ENCODE measurements around the gene EIF6. TPM values are rescaled to one million over a fixed set of nuclear protein-coding genes. Genes with fewer than 3 reads are reported as not detected.

EIF6 gene
- total and polyA plus RNA-seq, 2 experiments from 2014 or later = 149 to 215 TPM

DNA sequence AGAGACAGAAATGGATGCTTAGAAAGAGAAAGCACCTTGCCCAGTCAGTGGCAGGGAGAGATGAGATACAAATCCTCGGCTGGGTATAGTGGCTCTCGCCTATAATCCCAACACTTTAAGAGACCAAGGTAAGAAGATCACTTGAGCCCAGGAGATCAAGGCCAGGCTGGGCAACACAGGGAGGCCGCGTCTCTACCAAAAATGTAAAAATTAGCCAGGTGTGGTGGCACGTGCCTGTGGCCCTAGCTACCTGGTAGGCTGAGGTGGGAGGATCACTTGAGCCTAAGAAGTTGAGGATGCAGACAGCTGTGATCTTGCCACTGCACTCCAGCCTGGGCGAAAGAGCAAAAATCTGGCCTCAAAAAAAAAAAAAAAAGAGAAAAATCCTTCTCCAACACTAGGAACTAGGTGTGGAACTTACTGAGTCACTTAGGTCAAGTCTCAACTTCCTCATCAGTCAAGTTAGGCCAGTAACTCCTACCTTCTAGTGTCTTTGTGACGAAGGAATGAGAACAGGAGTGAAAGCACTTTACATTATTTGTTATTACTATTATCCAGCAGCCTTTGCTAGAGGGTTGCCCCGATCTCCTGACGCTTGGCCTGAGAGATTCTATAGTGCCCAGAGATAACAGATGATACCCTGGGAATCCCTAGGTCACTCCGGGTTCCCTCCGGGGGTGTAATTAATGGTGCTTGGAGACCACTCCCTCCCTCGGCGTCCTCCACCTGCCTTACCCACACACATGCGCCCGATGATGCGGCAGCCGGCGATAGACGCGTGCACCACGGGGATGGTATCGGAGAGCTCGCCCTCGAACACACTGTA is 918 bp downstream of the EIF6 start:
- peaks cover 53% of the 10 kb centered on the region for H3K36me3 Mint-ChIP-seq (ENCODE audit: low read depth)
- no peaks in the 10 kb centered on the region for H3K9me2 ChIP-seq (ENCODE audit: insufficient read depth)
- no peaks in the 10 kb centered on the region; the same call in 2 of the 3 replicates for H3K9me3 Mint-ChIP-seq
- H3K4me3 ChIP-seq = peak overlapping the region; percentile 78
- TF ChIP-seq, protein P1, sequence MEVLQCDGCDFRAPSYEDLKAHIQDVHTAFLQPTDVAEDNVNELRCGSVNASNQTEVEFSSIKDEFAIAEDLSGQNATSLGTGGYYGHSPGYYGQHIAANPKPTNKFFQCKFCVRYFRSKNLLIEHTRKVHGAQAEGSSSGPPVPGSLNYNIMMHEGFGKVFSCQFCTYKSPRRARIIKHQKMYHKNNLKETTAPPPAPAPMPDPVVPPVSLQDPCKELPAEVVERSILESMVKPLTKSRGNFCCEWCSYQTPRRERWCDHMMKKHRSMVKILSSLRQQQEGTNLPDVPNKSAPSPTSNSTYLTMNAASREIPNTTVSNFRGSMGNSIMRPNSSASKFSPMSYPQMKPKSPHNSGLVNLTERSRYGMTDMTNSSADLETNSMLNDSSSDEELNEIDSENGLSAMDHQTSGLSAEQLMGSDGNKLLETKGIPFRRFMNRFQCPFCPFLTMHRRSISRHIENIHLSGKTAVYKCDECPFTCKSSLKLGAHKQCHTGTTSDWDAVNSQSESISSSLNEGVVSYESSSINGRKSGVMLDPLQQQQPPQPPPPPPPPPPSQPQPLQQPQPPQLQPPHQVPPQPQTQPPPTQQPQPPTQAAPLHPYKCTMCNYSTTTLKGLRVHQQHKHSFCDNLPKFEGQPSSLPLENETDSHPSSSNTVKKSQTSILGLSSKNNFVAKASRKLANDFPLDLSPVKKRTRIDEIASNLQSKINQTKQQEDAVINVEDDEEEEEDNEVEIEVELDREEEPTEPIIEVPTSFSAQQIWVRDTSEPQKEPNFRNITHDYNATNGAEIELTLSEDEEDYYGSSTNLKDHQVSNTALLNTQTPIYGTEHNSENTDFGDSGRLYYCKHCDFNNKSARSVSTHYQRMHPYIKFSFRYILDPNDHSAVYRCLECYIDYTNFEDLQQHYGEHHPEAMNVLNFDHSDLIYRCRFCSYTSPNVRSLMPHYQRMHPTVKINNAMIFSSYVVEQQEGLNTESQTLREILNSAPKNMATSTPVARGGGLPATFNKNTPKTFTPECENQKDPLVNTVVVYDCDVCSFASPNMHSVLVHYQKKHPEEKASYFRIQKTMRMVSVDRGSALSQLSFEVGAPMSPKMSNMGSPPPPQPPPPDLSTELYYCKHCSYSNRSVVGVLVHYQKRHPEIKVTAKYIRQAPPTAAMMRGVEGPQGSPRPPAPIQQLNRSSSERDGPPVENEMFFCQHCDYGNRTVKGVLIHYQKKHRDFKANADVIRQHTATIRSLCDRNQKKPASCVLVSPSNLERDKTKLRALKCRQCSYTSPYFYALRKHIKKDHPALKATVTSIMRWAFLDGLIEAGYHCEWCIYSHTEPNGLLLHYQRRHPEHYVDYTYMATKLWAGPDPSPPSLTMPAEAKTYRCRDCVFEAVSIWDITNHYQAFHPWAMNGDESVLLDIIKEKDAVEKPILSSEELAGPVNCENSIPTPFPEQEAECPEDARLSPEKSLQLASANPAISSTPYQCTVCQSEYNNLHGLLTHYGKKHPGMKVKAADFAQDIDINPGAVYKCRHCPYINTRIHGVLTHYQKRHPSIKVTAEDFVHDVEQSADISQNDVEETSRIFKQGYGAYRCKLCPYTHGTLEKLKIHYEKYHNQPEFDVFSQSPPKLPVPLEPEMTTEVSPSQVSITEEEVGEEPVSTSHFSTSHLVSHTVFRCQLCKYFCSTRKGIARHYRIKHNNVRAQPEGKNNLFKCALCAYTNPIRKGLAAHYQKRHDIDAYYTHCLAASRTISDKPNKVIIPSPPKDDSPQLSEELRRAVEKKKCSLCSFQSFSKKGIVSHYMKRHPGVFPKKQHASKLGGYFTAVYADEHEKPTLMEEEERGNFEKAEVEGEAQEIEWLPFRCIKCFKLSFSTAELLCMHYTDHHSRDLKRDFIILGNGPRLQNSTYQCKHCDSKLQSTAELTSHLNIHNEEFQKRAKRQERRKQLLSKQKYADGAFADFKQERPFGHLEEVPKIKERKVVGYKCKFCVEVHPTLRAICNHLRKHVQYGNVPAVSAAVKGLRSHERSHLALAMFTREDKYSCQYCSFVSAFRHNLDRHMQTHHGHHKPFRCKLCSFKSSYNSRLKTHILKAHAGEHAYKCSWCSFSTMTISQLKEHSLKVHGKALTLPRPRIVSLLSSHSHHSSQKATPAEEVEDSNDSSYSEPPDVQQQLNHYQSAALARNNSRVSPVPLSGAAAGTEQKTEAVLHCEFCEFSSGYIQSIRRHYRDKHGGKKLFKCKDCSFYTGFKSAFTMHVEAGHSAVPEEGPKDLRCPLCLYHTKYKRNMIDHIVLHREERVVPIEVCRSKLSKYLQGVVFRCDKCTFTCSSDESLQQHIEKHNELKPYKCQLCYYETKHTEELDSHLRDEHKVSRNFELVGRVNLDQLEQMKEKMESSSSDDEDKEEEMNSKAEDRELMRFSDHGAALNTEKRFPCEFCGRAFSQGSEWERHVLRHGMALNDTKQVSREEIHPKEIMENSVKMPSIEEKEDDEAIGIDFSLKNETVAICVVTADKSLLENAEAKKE (CRISPR knock-in tag; IDR thresholded peaks at IDR 0.05) = no peak
- TF ChIP-seq, protein P2, sequence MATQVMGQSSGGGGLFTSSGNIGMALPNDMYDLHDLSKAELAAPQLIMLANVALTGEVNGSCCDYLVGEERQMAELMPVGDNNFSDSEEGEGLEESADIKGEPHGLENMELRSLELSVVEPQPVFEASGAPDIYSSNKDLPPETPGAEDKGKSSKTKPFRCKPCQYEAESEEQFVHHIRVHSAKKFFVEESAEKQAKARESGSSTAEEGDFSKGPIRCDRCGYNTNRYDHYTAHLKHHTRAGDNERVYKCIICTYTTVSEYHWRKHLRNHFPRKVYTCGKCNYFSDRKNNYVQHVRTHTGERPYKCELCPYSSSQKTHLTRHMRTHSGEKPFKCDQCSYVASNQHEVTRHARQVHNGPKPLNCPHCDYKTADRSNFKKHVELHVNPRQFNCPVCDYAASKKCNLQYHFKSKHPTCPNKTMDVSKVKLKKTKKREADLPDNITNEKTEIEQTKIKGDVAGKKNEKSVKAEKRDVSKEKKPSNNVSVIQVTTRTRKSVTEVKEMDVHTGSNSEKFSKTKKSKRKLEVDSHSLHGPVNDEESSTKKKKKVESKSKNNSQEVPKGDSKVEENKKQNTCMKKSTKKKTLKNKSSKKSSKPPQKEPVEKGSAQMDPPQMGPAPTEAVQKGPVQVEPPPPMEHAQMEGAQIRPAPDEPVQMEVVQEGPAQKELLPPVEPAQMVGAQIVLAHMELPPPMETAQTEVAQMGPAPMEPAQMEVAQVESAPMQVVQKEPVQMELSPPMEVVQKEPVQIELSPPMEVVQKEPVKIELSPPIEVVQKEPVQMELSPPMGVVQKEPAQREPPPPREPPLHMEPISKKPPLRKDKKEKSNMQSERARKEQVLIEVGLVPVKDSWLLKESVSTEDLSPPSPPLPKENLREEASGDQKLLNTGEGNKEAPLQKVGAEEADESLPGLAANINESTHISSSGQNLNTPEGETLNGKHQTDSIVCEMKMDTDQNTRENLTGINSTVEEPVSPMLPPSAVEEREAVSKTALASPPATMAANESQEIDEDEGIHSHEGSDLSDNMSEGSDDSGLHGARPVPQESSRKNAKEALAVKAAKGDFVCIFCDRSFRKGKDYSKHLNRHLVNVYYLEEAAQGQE (IDR thresholded peaks at IDR 0.05; ENCODE audit: unreplicated experiment) = no peak
- no peak for TF ChIP-seq NANOG (IDR thresholded peaks at IDR 0.05; ENCODE audit: borderline replicate concordance)
- no peak for TF ChIP-seq ZNF331 (CRISPR knock-in tag; IDR thresholded peaks at IDR 0.05; ENCODE audit: low read depth)
- no peak for TF ChIP-seq CREB1 (CRISPR knock-in tag; IDR thresholded peaks at IDR 0.05; ENCODE audit: low read depth)
- TF ChIP-seq POLR2AphosphoS5 (IDR thresholded peaks at IDR 0.05; ENCODE audit: low read depth) = no peak
- TF ChIP-seq, protein P3, sequence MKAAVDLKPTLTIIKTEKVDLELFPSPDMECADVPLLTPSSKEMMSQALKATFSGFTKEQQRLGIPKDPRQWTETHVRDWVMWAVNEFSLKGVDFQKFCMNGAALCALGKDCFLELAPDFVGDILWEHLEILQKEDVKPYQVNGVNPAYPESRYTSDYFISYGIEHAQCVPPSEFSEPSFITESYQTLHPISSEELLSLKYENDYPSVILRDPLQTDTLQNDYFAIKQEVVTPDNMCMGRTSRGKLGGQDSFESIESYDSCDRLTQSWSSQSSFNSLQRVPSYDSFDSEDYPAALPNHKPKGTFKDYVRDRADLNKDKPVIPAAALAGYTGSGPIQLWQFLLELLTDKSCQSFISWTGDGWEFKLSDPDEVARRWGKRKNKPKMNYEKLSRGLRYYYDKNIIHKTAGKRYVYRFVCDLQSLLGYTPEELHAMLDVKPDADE (IDR thresholded peaks at IDR 0.05) = no peak
- TF ChIP-seq, protein P4, sequence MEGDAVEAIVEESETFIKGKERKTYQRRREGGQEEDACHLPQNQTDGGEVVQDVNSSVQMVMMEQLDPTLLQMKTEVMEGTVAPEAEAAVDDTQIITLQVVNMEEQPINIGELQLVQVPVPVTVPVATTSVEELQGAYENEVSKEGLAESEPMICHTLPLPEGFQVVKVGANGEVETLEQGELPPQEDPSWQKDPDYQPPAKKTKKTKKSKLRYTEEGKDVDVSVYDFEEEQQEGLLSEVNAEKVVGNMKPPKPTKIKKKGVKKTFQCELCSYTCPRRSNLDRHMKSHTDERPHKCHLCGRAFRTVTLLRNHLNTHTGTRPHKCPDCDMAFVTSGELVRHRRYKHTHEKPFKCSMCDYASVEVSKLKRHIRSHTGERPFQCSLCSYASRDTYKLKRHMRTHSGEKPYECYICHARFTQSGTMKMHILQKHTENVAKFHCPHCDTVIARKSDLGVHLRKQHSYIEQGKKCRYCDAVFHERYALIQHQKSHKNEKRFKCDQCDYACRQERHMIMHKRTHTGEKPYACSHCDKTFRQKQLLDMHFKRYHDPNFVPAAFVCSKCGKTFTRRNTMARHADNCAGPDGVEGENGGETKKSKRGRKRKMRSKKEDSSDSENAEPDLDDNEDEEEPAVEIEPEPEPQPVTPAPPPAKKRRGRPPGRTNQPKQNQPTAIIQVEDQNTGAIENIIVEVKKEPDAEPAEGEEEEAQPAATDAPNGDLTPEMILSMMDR (conservative IDR thresholded peaks at IDR 0.05; ENCODE audit: low read depth in 2 of 2) = no peak
- no peak for TF ChIP-seq EZH2 (IDR thresholded peaks at IDR 0.05; ENCODE audit: low read depth, unreplicated experiment)
- TF ChIP-seq JUNB (IDR thresholded peaks at IDR 0.05; ENCODE audit: unreplicated experiment) = no peak
- TF ChIP-seq EZH2phosphoT487 (IDR thresholded peaks at IDR 0.05; ENCODE audit: unreplicated experiment) = no peak
- no peak for TF ChIP-seq ZNF114 (CRISPR knock-in tag; IDR thresholded peaks at IDR 0.05)
- peaks cover 36% of the 10 kb centered on the region for H3F3A ChIP-seq (replicated peaks; ENCODE audit: low read depth)
- no peak overlapping the region for H2AFZ ChIP-seq
- peak overlapping the region; percentile 87 for H3K4me2 ChIP-seq
- peaks cover 15% of the 10 kb centered on the region for H3K4me1 Mint-ChIP-seq
- H3K27ac Mint-ChIP-seq = peak overlapping the region; percentile 57
- peak overlapping the region; percentile 90 for H3K27ac ChIP-seq (ENCODE audit: low read depth)
- no peaks in the 10 kb centered on the region for H3K27me3 ChIP-seq (ENCODE audit: insufficient read depth)
- H3K36me3 ChIP-seq (ENCODE audit: insufficient read depth) = peaks cover 16% of the 10 kb centered on the region
- ATAC-seq (no peak), DNase-seq (ENCODE audit: low spot score) (no peak)
- H3K4me1 ChIP-seq (ENCODE audit: insufficient read depth) = peaks cover 6% of the 10 kb centered on the region; the same call in 1 of the 2 replicates
- H3K79me2 ChIP-seq (replicated peaks; ENCODE audit: insufficient read depth) = peaks cover 34% of the 10 kb centered on the region
- H3K27me3 Mint-ChIP-seq (ENCODE audit: insufficient read depth, low read depth, poor library complexity) = peaks cover 20% of the 10 kb centered on the region
- peaks cover 24% of the 10 kb centered on the region; the same call in 1 of the 2 replicates for H4K20me1 ChIP-seq (replicated peaks; ENCODE audit: insufficient read depth)
- peak overlapping the region; percentile 91 for H3K4me3 Mint-ChIP-seq
